Trophoblast cell (in vitro differentiated cells and primary cell): ENCODE data around the gene PBRM1.

ENCODE experiments used
- DNase-seq, 2 donors: peaks; one replicate each; pipeline ENCODE4 v3.0.0-alpha.2; 2016
- H2AFZ ChIP-seq: 2 replicates; pipeline ENCODE4 v1.6.1; 2013; ENCODE audit warnings: low read length, moderate library complexity, mild to moderate bottlenecking; ENCODE audit not compliant: insufficient read depth, poor library complexity
- H2AK5ac ChIP-seq: 2 replicates; pipeline ENCODE4 v1.6.1; 2013; ENCODE audit warnings: mild to moderate bottlenecking, low read length
- H2BK120ac ChIP-seq: 2 replicates; pipeline ENCODE4 v1.6.1; 2013; ENCODE audit warnings: low read length, mild to moderate bottlenecking, moderate library complexity; ENCODE audit not compliant: insufficient read depth, poor library complexity
- H2BK12ac ChIP-seq: 2 replicates; pipeline ENCODE4 v1.6.1; 2013; ENCODE audit warnings: mild to moderate bottlenecking, low read length, moderate library complexity
- H2BK5ac ChIP-seq: 2 replicates; pipeline ENCODE4 v1.6.1; 2013; ENCODE audit warnings: low read length, low read depth, moderate library complexity, mild to moderate bottlenecking; ENCODE audit not compliant: poor library complexity
- H3K14ac ChIP-seq: 2 replicates; pipeline ENCODE4 v1.6.1; 2013; ENCODE audit warnings: mild to moderate bottlenecking, low read length
- H3K18ac ChIP-seq: 2 replicates; pipeline ENCODE4 v1.6.1; 2013; ENCODE audit warnings: mild to moderate bottlenecking, low read length
- H3K23ac ChIP-seq: 2 replicates; pipeline ENCODE4 v1.6.1; 2013; ENCODE audit warnings: low read length
- H3K27ac ChIP-seq: 2 replicates; pipeline ENCODE4 v1.5.1; 2013; ENCODE audit warnings: low read depth, mild to moderate bottlenecking, inconsistent platforms, low read length, moderate library complexity
- H3K27me3 ChIP-seq: 2 replicates; pipeline ENCODE4 v1.6.1; 2013; ENCODE audit warnings: inconsistent platforms, mild to moderate bottlenecking, low read length, moderate library complexity; ENCODE audit not compliant: insufficient read depth
- H3K36me3 ChIP-seq, 2 experiments: 1 replicate in 1 of 2; 2 replicates in 1 of 2; pipeline ENCODE4 v1.6.1; 2013; ENCODE audit warnings: low read length in 2 of 2, mild to moderate bottlenecking in 2 of 2, moderate library complexity in 1 of 2; ENCODE audit not compliant: insufficient read depth in 2 of 2, control insufficient read depth in 1 of 2
- H3K4ac ChIP-seq: 2 replicates; pipeline ENCODE4 v1.6.1; 2013; ENCODE audit warnings: low read depth, mild to moderate bottlenecking, low read length, moderate library complexity
- H3K4me1 ChIP-seq, 2 experiments: 1 replicate in 1 of 2; 2 replicates in 1 of 2; pipeline ENCODE4 v1.6.1; 2013; ENCODE audit warnings: low read length in 2 of 2, mild to moderate bottlenecking in 2 of 2, moderate library complexity in 1 of 2; ENCODE audit not compliant: insufficient read depth in 2 of 2, control insufficient read depth in 1 of 2
- H3K4me2 ChIP-seq: 2 replicates; pipeline ENCODE4 v1.6.1; 2013; ENCODE audit warnings: inconsistent platforms, mild to moderate bottlenecking, low read length, moderate library complexity
- H3K4me3 ChIP-seq: 2 replicates; pipeline ENCODE4 v1.5.1; 2013; ENCODE audit warnings: mild to moderate bottlenecking, low read depth, low read length, inconsistent platforms
- H3K79me1 ChIP-seq: one replicate; pipeline ENCODE4 v1.6.1; 2013; ENCODE audit warnings: low read length
- H3K79me2 ChIP-seq: 2 replicates; pipeline ENCODE4 v1.6.1; 2013; ENCODE audit warnings: low read length, mild to moderate bottlenecking; ENCODE audit not compliant: control insufficient read depth, insufficient read depth, poor library complexity
- H3K9ac ChIP-seq: 2 replicates; pipeline ENCODE4 v1.6.1; 2013; ENCODE audit warnings: mild to moderate bottlenecking, low read length
- H3K9me3 ChIP-seq: 2 replicates; pipeline ENCODE4 v1.6.1; 2013; ENCODE audit warnings: low read depth, mild to moderate bottlenecking, control low read depth, inconsistent platforms, low read length; ENCODE audit not compliant: insufficient read depth
- H4K12ac ChIP-seq: 2 replicates; pipeline ENCODE4 v1.6.1; 2013; ENCODE audit warnings: low read depth, mild to moderate bottlenecking, low read length, moderate library complexity
- H4K8ac ChIP-seq: 2 replicates; pipeline ENCODE4 v1.6.1; 2013; ENCODE audit warnings: low read depth, mild to moderate bottlenecking, low read length, moderate library complexity
- H4K91ac ChIP-seq: one replicate; pipeline ENCODE4 v1.6.1; 2013; ENCODE audit warnings: low read depth, mild to moderate bottlenecking, low read length, moderate library complexity
- WGBS: extraction: QIAGEN DNeasy Blood & Tissue Kit; methylation state at CpG from one replicate; pipeline ENCODE4 v1.1.7; 2013; ENCODE audit warnings: missing lambda C conversion rate; ENCODE audit not compliant: insufficient read length, insufficient coverage; ENCODE audit errors: extremely low coverage; 5-methylcytosine and 5-hydroxymethylcytosine counted together

The PBRM1 gene

DNA sequence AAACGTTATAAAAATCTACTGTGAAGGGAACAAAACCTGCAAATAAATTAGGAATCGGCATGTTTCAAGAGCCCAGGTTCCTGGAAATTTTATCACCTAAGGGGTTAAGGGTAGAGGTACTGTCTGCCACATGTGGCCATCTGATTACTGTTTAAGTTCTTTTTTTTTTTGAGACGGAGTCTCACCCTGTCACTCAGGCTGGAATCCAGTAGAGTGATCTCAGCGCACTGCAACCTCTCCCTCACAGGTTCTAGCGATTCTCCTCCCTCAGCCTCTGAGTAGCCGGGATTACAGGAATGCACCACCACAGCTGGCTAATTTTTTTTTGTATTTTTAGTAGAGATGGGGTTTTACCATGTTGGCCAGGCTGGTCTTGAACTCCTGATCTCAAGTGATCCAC is 113.5 kb downstream of the PBRM1 start:
- H3K18ac ChIP-seq = no peak overlapping the region
- H3K27me3 ChIP-seq = no peaks in the 10 kb centered on the region
- H2AK5ac ChIP-seq = no peak overlapping the region
- H3K79me1 ChIP-seq = no peaks in the 10 kb centered on the region
- no peak overlapping the region for H3K4me2 ChIP-seq
- H2AFZ ChIP-seq = no peak overlapping the region
- H3K9ac ChIP-seq = no peak overlapping the region
- no peak overlapping the region for H2BK120ac ChIP-seq
- H4K91ac ChIP-seq = no peak overlapping the region
- peak; percentile 75 to 82 for DNase-seq
- no peak overlapping the region for H3K27ac ChIP-seq
- peaks cover 11 to 15% of the 10 kb centered on the region in 2 experiments for H3K36me3 ChIP-seq
- H3K4me3 ChIP-seq = no peak overlapping the region
- H3K23ac ChIP-seq = no peak overlapping the region
- no peaks in the 10 kb centered on the region for H3K79me2 ChIP-seq
- no peak overlapping the region for H4K8ac ChIP-seq
- no peak overlapping the region for H2BK5ac ChIP-seq
- H2BK12ac ChIP-seq = no peak overlapping the region
- H3K4ac ChIP-seq = no peak overlapping the region
- H3K9me3 ChIP-seq = no peaks in the 10 kb centered on the region
- no peak overlapping the region for H3K14ac ChIP-seq
- no CpG with 5 or more reads among the region's 6 CpGs for WGBS
- H4K12ac ChIP-seq = no peak overlapping the region
- H3K4me1 ChIP-seq = peaks cover 0 to 2% of the 10 kb centered on the region in 2 experiments

DNA sequence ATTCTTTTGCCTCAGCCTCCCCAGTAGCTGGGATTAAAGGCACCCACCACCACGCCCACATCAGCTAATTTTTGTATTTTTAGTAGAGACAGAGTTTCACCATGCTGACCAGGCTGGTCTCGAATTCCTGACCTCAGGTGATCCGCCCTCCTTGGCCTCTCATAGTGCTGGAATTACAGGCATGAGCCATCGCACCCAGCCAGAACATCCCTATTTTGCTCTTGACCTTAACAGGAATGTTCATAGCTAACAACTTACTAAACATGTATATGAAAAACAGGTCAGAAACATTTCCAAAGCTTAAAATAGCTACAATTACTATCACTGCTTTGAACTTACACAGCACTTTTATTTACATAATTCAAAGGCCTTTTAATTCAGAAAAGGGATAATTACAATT is 115.6 kb downstream of the PBRM1 start:
- H2BK120ac ChIP-seq = no peak overlapping the region
- no peak overlapping the region for H3K27ac ChIP-seq
- H4K8ac ChIP-seq = no peak overlapping the region
- no peak overlapping the region for H3K14ac ChIP-seq
- H3K9ac ChIP-seq = no peak overlapping the region
- H2BK12ac ChIP-seq = no peak overlapping the region
- H3K4me2 ChIP-seq = no peak overlapping the region
- H3K4me3 ChIP-seq = no peak overlapping the region
- no peak overlapping the region for H4K91ac ChIP-seq
- no peak overlapping the region for H3K18ac ChIP-seq
- no CpG with 5 or more reads among the region's 4 CpGs for WGBS
- H4K12ac ChIP-seq = no peak overlapping the region
- DNase-seq = peak; percentile 90 to 91
- no peak overlapping the region for H3K4ac ChIP-seq
- H2AK5ac ChIP-seq = no peak overlapping the region
- no peaks in the 10 kb centered on the region for H3K27me3 ChIP-seq
- H2AFZ ChIP-seq = no peak overlapping the region
- no peak overlapping the region for H2BK5ac ChIP-seq
- H3K79me1 ChIP-seq = no peaks in the 10 kb centered on the region
- H3K9me3 ChIP-seq = no peaks in the 10 kb centered on the region
- H3K79me2 ChIP-seq = no peaks in the 10 kb centered on the region
- H3K36me3 ChIP-seq = peaks cover 6 to 14% of the 10 kb centered on the region in 2 experiments
- H3K4me1 ChIP-seq = peaks cover 0 to 2% of the 10 kb centered on the region in 2 experiments
- H3K23ac ChIP-seq = no peak overlapping the region

DNA sequence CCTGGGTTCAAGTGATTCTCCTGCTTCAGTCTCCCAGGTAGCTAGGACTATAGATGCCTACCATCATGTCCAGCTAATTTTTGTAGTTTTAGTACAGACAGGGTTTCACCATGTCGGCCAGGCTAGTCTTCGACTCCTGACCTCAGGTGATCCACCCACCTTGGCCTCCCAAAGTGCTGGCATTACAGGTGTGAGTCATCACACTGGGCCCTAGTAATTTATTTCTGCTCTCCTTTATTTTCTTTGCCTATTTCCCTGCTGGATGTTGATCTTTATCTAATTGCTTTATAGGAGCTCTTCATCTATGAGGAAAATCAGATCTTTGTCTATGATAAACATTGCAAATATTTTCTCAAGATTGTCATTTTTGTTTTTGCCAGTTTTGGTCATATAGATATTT is 117.6 kb downstream of the PBRM1 start:
- no peak overlapping the region for H4K8ac ChIP-seq
- H3K23ac ChIP-seq = no peak overlapping the region
- no peak overlapping the region for H2AFZ ChIP-seq
- H2BK5ac ChIP-seq = no peak overlapping the region
- H3K36me3 ChIP-seq = peaks cover 5 to 7% of the 10 kb centered on the region in 2 experiments
- no peak overlapping the region for H3K9ac ChIP-seq
- H3K4me3 ChIP-seq = no peak overlapping the region
- H3K18ac ChIP-seq = no peak overlapping the region
- H3K27me3 ChIP-seq = no peaks in the 10 kb centered on the region
- H3K27ac ChIP-seq = no peak overlapping the region
- no peak overlapping the region for H3K14ac ChIP-seq
- H4K91ac ChIP-seq = no peak overlapping the region
- no peak overlapping the region for H4K12ac ChIP-seq
- H3K4me2 ChIP-seq = no peak overlapping the region
- no peak overlapping the region for H2BK120ac ChIP-seq
- H3K79me1 ChIP-seq = no peaks in the 10 kb centered on the region
- H3K4ac ChIP-seq = no peak overlapping the region
- no peaks in the 10 kb centered on the region for H3K79me2 ChIP-seq
- H3K4me1 ChIP-seq = peaks cover 0 to 2% of the 10 kb centered on the region in 2 experiments
- H2AK5ac ChIP-seq = no peak overlapping the region
- WGBS = no CpG with 5 or more reads among the region's 2 CpGs
- DNase-seq = peak; percentile 74 to 76
- no peak overlapping the region for H2BK12ac ChIP-seq
- H3K9me3 ChIP-seq = no peaks in the 10 kb centered on the region

DNA sequence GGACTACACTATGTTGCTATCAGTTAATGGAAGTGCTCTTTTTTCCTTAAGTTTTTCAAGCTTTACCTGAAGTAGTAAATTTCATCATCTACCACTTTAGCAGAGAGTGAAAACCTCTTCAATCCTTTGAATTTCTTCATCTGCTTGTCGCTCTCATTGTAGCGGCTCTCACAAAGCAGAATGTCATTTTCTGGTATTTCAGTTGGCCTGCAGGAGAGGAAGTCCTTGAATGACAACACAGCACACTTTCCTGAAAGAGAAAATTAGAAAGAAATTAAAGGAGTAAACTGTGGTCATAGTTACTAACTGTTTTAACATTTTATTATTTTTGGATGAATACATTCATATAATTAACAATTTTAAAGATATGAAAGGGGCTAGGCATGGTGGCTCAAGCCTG is 121.7 kb downstream of the PBRM1 start:
- H3K9me3 ChIP-seq = no peaks in the 10 kb centered on the region
- no peak overlapping the region for H3K4me3 ChIP-seq
- H3K4me1 ChIP-seq = peaks cover 0 to 9% of the 10 kb centered on the region in 2 experiments
- H2AK5ac ChIP-seq = no peak overlapping the region
- H3K79me1 ChIP-seq = peaks cover 5% of the 10 kb centered on the region
- H2BK120ac ChIP-seq = no peak overlapping the region
- H2BK5ac ChIP-seq = no peak overlapping the region
- H3K79me2 ChIP-seq = no peaks in the 10 kb centered on the region
- no CpG with 5 or more reads among the region's 2 CpGs for WGBS
- H3K4me2 ChIP-seq = no peak overlapping the region
- no peak overlapping the region for H3K27ac ChIP-seq
- no peak overlapping the region for H4K91ac ChIP-seq
- H2BK12ac ChIP-seq = no peak overlapping the region
- H4K12ac ChIP-seq = no peak overlapping the region
- H3K27me3 ChIP-seq = no peaks in the 10 kb centered on the region
- no peak overlapping the region for H3K4ac ChIP-seq
- H3K14ac ChIP-seq = no peak overlapping the region
- no peak overlapping the region for H3K23ac ChIP-seq
- H3K18ac ChIP-seq = no peak overlapping the region
- H3K9ac ChIP-seq = no peak overlapping the region
- peaks cover 12 to 20% of the 10 kb centered on the region in 2 experiments for H3K36me3 ChIP-seq
- no peak overlapping the region for H2AFZ ChIP-seq
- DNase-seq = no peak
- no peak overlapping the region for H4K8ac ChIP-seq
